Measurements from ENCODE around the gene LRP10. TPM values are rescaled to one million over a fixed set of nuclear protein-coding genes. Genes with fewer than 3 reads are reported as not detected.

Gene LRP10
- total RNA-seq, 1 experiment from 2014 or later = 7.8 TPM

GRCh38 chr14:22878271-22879246 lies 7.0 kb downstream of the LRP10 start:
- no peak for DNase-seq (ENCODE audit: low spot score)
- Histone ChIP-seq H3K4me1 (ENCODE audit: insufficient read depth, low read length, poor library complexity, severe bottlenecking) (no peaks in the 10 kb centered on the region), H3K36me3 (ENCODE audit: insufficient read depth, low read length, poor library complexity, severe bottlenecking) (no peaks in the 10 kb centered on the region), H3K27ac (ENCODE audit: low read depth, low read length, poor library complexity, severe bottlenecking) (no peak overlapping the region), H3K27me3 (replicated peaks; ENCODE audit: insufficient read depth, low read depth, low read length, poor library complexity) (no peaks in the 10 kb centered on the region), H3K9me3 (ENCODE audit: low read depth, low read length, poor library complexity, severe bottlenecking) (no peaks in the 10 kb centered on the region), H3K4me3 (ENCODE audit: low read depth, low read length, poor library complexity, severe bottlenecking) (no peak overlapping the region)
- no TSS peak for BruUV-seq (replicated peaks)
- intact Hi-C loops (cut with micrococcal nuclease; ENCODE audit: unreplicated experiment) = no loop called here
- ChIA-PET CTCF (interaction anchor here (0.6 kb wide), 1 partner anchor 65 kb away, joined by 9 read pairs; no protein-coding TSS in a partner anchor), POLR2A (ENCODE audit: low non-redundant PET) (no interaction called here)
- no peak for TF ChIP-seq EZH2 (IDR thresholded peaks at IDR 0.05; ENCODE audit: borderline replicate concordance, low read depth, low read length, poor library complexity, severe bottlenecking)
- no peak for TF ChIP-seq CTCF (conservative IDR thresholded peaks at IDR 0.05; ENCODE audit: low read depth, low read length)

- Histone ChIP-seq H3K36me3 (ENCODE audit: insufficient read depth, low read length, poor library complexity, severe bottlenecking) (no peaks in the 10 kb centered on the region), H3K9me3 (ENCODE audit: low read depth, low read length, poor library complexity, severe bottlenecking) (no peaks in the 10 kb centered on the region), H3K27me3 (replicated peaks; ENCODE audit: insufficient read depth, low read depth, low read length, poor library complexity) (no peaks in the 10 kb centered on the region), H3K27ac (ENCODE audit: low read depth, low read length, poor library complexity, severe bottlenecking) (no peak overlapping the region), H3K4me1 (ENCODE audit: insufficient read depth, low read length, poor library complexity, severe bottlenecking) (no peaks in the 10 kb centered on the region), H3K4me3 (ENCODE audit: low read depth, low read length, poor library complexity, severe bottlenecking) (no peak overlapping the region)
- ChIA-PET POLR2A (ENCODE audit: low non-redundant PET) (no interaction called here), CTCF (interaction anchor here (1.3 kb wide), 1 partner anchor 10 kb away, joined by 4 read pairs; the partner anchor contains the start of gene LRP10)
- no peak for DNase-seq (ENCODE audit: low spot score)
- TF ChIP-seq CTCF (conservative IDR thresholded peaks at IDR 0.05; ENCODE audit: low read depth, low read length) = no peak
- TF ChIP-seq EZH2 (IDR thresholded peaks at IDR 0.05; ENCODE audit: borderline replicate concordance, low read depth, low read length, poor library complexity, severe bottlenecking) = no peak
- intact Hi-C loops (cut with micrococcal nuclease; ENCODE audit: unreplicated experiment) = no loop called here
- BruUV-seq (replicated peaks) = no TSS peak
These were observed 10.5 kb downstream of the LRP10 start for GRCh38 chr14:22882064-22882463.

- ChIA-PET CTCF (interaction anchor here (0.6 to 1.3 kb wide), 3 partner anchors 11 to 103 kb away, joined by 3 to 4 read pairs (median 3); partner anchors contain the start of gene LRP10), POLR2A (ENCODE audit: low non-redundant PET) (no interaction called here)
- no peak overlapping the region for H3K4me3 ChIP-seq (ENCODE audit: low read depth, low read length, poor library complexity, severe bottlenecking)
- H3K9me3 ChIP-seq (ENCODE audit: low read depth, low read length, poor library complexity, severe bottlenecking) = no peaks in the 10 kb centered on the region
- BruUV-seq (replicated peaks) = no TSS peak
- intact Hi-C loops (cut with micrococcal nuclease; ENCODE audit: unreplicated experiment) = no loop called here
- no peak for TF ChIP-seq EZH2 (IDR thresholded peaks at IDR 0.05; ENCODE audit: borderline replicate concordance, low read depth, low read length, poor library complexity, severe bottlenecking)
- no peak overlapping the region for H3K27ac ChIP-seq (ENCODE audit: low read depth, low read length, poor library complexity, severe bottlenecking)
- peak; percentile 48 for DNase-seq (ENCODE audit: low spot score)
- H3K27me3 ChIP-seq (replicated peaks; ENCODE audit: insufficient read depth, low read depth, low read length, poor library complexity) = no peaks in the 10 kb centered on the region
- H3K4me1 ChIP-seq (ENCODE audit: insufficient read depth, low read length, poor library complexity, severe bottlenecking) = no peaks in the 10 kb centered on the region
- H3K36me3 ChIP-seq (ENCODE audit: insufficient read depth, low read length, poor library complexity, severe bottlenecking) = no peaks in the 10 kb centered on the region
These were observed 11.1 kb downstream of the LRP10 start for GRCh38 chr14:22882529-22883172.
